Ascending aorta (tissue), 2 donors: ENCODE measurements around the gene MGLL. TPM values are rescaled to one million over a fixed set of nuclear protein-coding genes. Genes with fewer than 3 reads are reported as not detected.
A peak's percentile ranks its signal among the peaks of the same experiment; 100 is the strongest.

Source experiments
- DNase-seq, 2 donors: peaks; one replicate each; pipeline ENCODE4 v3.0.0-alpha.2; 2019; ENCODE audit warnings: low spot score in 2 of 2
- H3K27ac ChIP-seq, 2 donors: fragments of 200-600 bp; sonication (generic); one replicate each; pipeline ENCODE4 v1.5.1; 2016 to 2017; ENCODE audit warnings: mild to moderate bottlenecking in 1 of 2
- H3K27me3 ChIP-seq: fragments of 200-600 bp; sonication (generic); one replicate; pipeline ENCODE4 v1.5.1; 2017
- H3K36me3 ChIP-seq, 2 donors: fragments of 200-600 bp; sonication (generic); one replicate each; pipeline ENCODE4 v1.5.1; 2016
- H3K4me1 ChIP-seq, 2 donors: fragments of 200-600 bp; sonication (generic); one replicate each; pipeline ENCODE4 v1.5.1; 2016 to 2017; ENCODE audit warnings: mild to moderate bottlenecking in 1 of 2
- H3K4me3 ChIP-seq, 2 donors: fragments of 200-600 bp; sonication (generic); one replicate each; pipeline ENCODE4 v1.5.1; 2016 to 2017; ENCODE audit warnings: mild to moderate bottlenecking in 1 of 2
- H3K9me3 ChIP-seq, 2 donors: fragments of 200-600 bp; sonication (generic); one replicate each; pipeline ENCODE4 v1.5.1; 2016
- intact Hi-C: fragments of 100-400 bp; cut with DNase I; formaldehyde crosslinking; loops from one replicate; pipeline ENCODE4 v1.15.1; 2023
- total RNA-seq: library from RNA; depleted of rRNA; stranded (reverse); fragments of >200 nt; gene quantifications from one replicate; pipeline ENCODE4 v1.1.0, GENCODE V29; 2016
- TF ChIP-seq, protein P1 (sequence below), 3 experiments: fragments of 200-600 bp in 2 of 3; fragments of 450-650 bp in 1 of 3; sonication (generic) in 2 of 3; IDR thresholded peaks; one replicate each; pipeline ENCODE4 v1.5.1; 2016 to 2019; ENCODE audit warnings: antibody characterized with exemption in 3 of 3, mild to moderate bottlenecking in 1 of 3, moderate library complexity in 1 of 3

MGLL gene
- total RNA-seq, 1 donor from 2014 or later, result 101 TPM

DNA sequence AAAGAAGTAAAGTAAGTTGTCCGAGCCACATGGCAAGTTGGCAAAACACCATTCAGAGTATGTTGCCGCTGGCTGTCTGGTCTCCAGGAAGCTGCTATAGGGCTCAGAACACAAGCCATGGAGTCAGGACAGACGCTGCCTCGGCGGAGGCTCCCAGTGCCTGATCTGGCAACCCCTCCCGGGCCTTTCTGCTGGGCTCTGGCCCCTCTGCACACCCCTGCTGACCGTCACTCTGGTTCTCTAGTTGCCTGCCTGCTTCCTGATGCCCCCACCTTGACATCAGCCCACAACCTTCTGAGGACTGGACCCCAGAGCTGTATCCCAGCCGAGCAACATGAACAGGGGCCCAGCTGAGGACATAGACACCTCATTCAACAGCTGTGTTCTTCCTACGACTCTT is 39.1 kb downstream of the MGLL start:
- Histone ChIP-seq H3K4me3 (no peak overlapping the region), H3K36me3 (no peaks in the 10 kb centered on the region), H3K27me3 (no peaks in the 10 kb centered on the region), H3K4me1 (peaks cover 10 to 50% of the 10 kb centered on the region in 2 donors), H3K9me3 (no peaks in the 10 kb centered on the region), H3K27ac (peak overlapping the region in 1 of 2 donors; percentile 23)
- no peak for DNase-seq
- intact Hi-C loops, result loop anchor here (5.0 kb wide), 1 partner anchor 39 kb away; the partner anchor contains the start of gene MGLL
- TF ChIP-seq, protein P1, sequence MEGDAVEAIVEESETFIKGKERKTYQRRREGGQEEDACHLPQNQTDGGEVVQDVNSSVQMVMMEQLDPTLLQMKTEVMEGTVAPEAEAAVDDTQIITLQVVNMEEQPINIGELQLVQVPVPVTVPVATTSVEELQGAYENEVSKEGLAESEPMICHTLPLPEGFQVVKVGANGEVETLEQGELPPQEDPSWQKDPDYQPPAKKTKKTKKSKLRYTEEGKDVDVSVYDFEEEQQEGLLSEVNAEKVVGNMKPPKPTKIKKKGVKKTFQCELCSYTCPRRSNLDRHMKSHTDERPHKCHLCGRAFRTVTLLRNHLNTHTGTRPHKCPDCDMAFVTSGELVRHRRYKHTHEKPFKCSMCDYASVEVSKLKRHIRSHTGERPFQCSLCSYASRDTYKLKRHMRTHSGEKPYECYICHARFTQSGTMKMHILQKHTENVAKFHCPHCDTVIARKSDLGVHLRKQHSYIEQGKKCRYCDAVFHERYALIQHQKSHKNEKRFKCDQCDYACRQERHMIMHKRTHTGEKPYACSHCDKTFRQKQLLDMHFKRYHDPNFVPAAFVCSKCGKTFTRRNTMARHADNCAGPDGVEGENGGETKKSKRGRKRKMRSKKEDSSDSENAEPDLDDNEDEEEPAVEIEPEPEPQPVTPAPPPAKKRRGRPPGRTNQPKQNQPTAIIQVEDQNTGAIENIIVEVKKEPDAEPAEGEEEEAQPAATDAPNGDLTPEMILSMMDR (IDR thresholded peaks at IDR 0.05), result no peak

DNA sequence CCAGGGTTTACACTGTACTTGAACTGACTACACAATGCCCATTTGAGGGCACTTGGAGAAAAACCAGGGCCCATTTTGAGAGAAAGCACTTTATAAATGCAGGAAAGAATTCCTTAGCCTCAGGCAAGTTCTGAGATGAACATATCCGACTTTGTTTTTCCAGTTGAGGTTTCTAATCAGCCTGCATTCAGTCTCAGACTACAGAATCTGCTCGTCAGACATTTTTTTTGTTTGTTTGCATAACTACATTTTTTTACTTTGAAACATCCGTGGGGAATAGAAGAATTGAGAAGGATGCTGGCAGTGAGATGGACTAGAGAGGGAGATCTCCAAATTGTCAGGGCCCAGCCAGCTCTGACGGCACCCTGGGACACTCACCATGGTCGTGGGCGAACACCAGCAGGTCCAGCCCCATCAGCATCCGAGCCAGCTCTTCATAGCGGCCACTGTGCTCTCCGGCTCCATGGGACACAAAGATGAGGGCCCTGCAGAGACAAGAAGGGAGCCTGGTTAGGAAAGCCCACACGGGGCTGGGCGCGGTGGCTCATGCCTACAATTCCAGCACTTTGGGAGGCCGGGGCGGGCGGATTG is 40.8 kb downstream of the MGLL start:
- no peaks in the 10 kb centered on the region for H3K36me3 ChIP-seq
- peak in 1 of 2 donors; percentile 77 for DNase-seq
- no peaks in the 10 kb centered on the region for H3K9me3 ChIP-seq
- intact Hi-C loops, result loop anchor here (2.0 to 5.0 kb wide), 2 partner anchors 41 to 83 kb away; partner anchors contain the start of gene MGLL
- H3K4me3 ChIP-seq, result no peak overlapping the region
- H3K27ac ChIP-seq, result peak overlapping the region; percentile 75 to 80
- TF ChIP-seq, protein P1 (IDR thresholded peaks at IDR 0.05), result no peak
- H3K4me1 ChIP-seq, result peaks cover 7 to 34% of the 10 kb centered on the region in 2 donors
- no peaks in the 10 kb centered on the region for H3K27me3 ChIP-seq

DNA sequence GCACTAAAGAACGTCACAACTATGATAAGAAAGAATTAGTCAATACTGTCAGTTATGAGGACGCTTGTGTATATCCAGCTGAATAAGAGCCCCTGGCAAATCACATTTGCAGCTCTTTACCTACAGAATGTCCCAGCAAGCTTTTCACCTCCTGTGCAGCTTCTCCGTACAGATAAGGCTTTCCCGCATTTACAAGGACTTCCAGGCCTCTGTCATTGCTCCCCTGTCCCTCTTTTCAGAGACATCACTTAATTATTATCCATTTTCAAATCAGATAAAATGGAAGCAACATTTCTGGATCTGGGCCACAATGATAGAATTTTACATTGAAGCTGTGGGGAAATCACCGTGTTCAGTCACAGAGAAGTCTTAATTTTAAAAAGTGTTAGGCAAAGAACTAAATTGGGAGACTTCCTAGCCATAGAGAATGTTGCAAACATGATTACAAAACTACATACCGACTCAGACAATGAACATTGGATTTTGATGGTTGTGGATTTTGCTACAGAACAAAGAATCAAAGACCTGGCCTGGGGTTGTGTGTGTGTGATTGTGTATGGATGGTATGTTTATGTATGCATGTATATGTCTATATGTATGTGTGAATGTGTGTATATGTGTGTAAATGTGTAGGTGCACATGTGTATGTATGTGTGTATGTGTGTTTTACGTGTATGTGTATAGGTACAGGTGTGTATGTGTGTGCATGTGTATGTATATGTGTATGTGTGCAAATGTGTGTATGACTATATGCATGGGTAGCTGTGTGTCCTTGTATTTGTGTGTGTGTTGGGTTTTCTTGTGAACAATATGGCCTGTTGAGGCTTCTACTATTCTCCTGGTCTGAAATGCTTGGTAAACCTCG is 41.5 kb downstream of the MGLL start:
- no peaks in the 10 kb centered on the region for H3K36me3 ChIP-seq
- H3K4me1 ChIP-seq, result peaks cover 13 to 34% of the 10 kb centered on the region in 2 donors
- TF ChIP-seq, protein P1 (IDR thresholded peaks at IDR 0.05), result no peak
- H3K9me3 ChIP-seq, result no peaks in the 10 kb centered on the region
- DNase-seq, result no peak
- H3K27ac ChIP-seq, result peak overlapping the region; percentile 75 to 80
- H3K27me3 ChIP-seq, result no peaks in the 10 kb centered on the region
- no peak overlapping the region for H3K4me3 ChIP-seq
- intact Hi-C loops, result loop anchor here (2.0 to 5.0 kb wide), 2 partner anchors 42 to 82 kb away; partner anchors contain the start of gene MGLL

DNA sequence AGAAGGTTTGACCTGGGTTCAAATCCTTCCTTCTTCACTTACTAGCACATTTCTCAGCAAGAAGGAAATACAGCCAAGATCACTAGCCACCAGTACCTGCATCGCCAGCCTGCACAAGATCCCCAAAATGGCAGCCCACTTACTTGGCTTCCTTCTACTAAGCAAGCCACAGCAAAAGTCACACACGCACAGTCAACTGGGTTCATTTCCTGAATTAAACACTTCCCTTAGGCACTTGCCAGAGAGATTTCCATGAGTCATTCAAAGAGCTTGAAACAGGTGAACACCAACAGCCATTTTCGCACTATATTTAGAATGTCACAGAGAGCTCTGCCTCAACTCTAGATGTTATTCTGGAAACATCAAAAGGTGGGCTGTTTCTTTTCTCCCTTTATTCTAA is 42.6 kb downstream of the MGLL start:
- H3K9me3 ChIP-seq, result no peaks in the 10 kb centered on the region
- H3K27ac ChIP-seq, result peak overlapping the region; percentile 75 to 80
- no peaks in the 10 kb centered on the region for H3K27me3 ChIP-seq
- DNase-seq, result no peak
- H3K4me3 ChIP-seq, result no peak overlapping the region
- no peaks in the 10 kb centered on the region for H3K36me3 ChIP-seq
- H3K4me1 ChIP-seq, result peaks cover 13 to 44% of the 10 kb centered on the region in 2 donors
- TF ChIP-seq, protein P1 (IDR thresholded peaks at IDR 0.05), result no peak
- intact Hi-C loops, result loop anchor here (2.0 to 5.0 kb wide), 2 partner anchors 43 to 81 kb away; partner anchors contain the start of gene MGLL

DNA sequence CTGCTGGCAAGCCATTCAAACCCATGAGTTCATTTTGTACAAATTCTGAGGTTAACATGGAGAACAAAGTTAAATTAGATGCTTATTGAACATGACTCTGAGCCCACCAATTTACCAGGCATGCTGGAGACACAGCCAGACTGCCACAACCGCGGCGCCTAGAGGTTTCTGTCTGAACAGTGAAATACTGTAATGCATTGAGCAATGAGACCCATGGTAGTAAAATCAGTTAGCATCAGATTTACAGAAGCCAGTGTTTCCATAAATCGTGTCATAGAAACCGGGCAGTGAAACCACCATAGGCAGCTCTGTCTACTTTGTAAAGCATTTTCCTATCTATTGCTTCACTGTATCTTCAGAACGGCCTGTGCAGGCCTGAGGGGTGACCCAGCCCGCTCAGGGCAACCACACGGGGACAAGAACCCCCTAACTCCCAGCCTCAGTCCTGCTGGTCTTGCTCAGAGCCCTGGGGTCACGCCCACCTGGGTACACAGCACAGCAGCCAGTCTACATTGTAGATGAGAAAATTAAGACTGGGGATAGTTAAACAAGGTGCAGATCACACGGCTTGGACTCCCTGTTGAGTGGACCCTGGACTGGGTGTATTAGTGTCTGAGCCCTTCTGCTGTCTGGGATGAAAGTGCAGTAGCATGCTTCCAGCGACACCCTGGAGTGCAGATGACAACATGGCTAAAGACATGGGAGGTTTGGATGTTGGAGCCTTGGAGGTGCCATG is 44.2 kb downstream of the MGLL start:
- Histone ChIP-seq H3K36me3 (no peaks in the 10 kb centered on the region), H3K27me3 (no peaks in the 10 kb centered on the region), H3K9me3 (no peaks in the 10 kb centered on the region), H3K4me1 (peaks cover 13 to 48% of the 10 kb centered on the region in 2 donors), H3K27ac (peak overlapping the region; percentile 31 to 80), H3K4me3 (no peak overlapping the region)
- intact Hi-C loops, result no loop called here
- DNase-seq, result no peak
- TF ChIP-seq, protein P1 (IDR thresholded peaks at IDR 0.05), result no peak
